GM12892 (cell line): ENCODE measurements around the gene PCYT2.

Source experiments
- POLR2A ChIP-seq: IDR thresholded peaks from 2 replicates; pipeline ENCODE4 v1.6.1; 2011; ENCODE audit warnings: low read depth, low read length, control low read depth
- TAF1 ChIP-seq: IDR thresholded peaks from 2 replicates; pipeline ENCODE4 v1.6.1; 2011; ENCODE audit warnings: low read depth, mild to moderate bottlenecking, control low read depth, low read length, borderline replicate concordance

- no peak for TF ChIP-seq TAF1
- no peak for TF ChIP-seq POLR2A
Measured at GRCh38 chr17:81877569-81877968, 33.6 kb downstream of the PCYT2 start.
